SK-N-MC (cell line): Measurements from ENCODE around the gene RALGAPA2.

Experiments
- DNase-seq: peaks from one replicate; pipeline ENCODE4 v3.0.0-alpha.2; 2011; ENCODE audit warnings: low read depth, low spot score
- H3K27ac ChIP-seq: fragments of 200-600 bp; sonication (generic); 2 replicates; pipeline ENCODE4 v1.5.1; 2016; ENCODE audit warnings: mixed run types
- H3K36me3 ChIP-seq: fragments of 200-600 bp; sonication (generic); 2 replicates; pipeline ENCODE4 v1.6.1; 2017; ENCODE audit warnings: antibody characterized with exemption, low read length, mixed read lengths; ENCODE audit not compliant: insufficient read depth
- H3K4me3 ChIP-seq: fragments of 200-600 bp; sonication (generic); 2 replicates; pipeline ENCODE4 v1.5.1; 2016
- H3K9ac ChIP-seq: fragments of 200-600 bp; sonication (generic); 2 replicates; pipeline ENCODE4 v1.8.0; 2017; ENCODE audit warnings: mixed run types, mixed read lengths; ENCODE audit not compliant: insufficient read length
- H3K9me3 ChIP-seq: fragments of 200-600 bp; sonication (generic); 2 replicates; pipeline ENCODE4 v1.6.1; 2017; ENCODE audit warnings: low read depth, mild to moderate bottlenecking, antibody characterized with exemption, low read length, moderate library complexity, mixed read lengths
- EZH2 ChIP-seq: fragments of 200-600 bp; sonication (generic); IDR thresholded peaks from one replicate; pipeline ENCODE4 v1.6.1; 2017; ENCODE audit warnings: antibody characterized with exemption
- FOXP2 ChIP-seq: optimal IDR thresholded peaks from 2 replicates; pipeline ENCODE3; 2011; ENCODE audit warnings: mild to moderate bottlenecking, moderate library complexity; ENCODE audit not compliant: insufficient read depth; ENCODE audit errors: extremely low read length, control extremely low read depth
- POLR2AphosphoS5 ChIP-seq: IDR thresholded peaks from 2 replicates; pipeline ENCODE4 v1.6.1; 2012; ENCODE audit warnings: mild to moderate bottlenecking, low read depth, low read length, borderline replicate concordance

RALGAPA2 gene

GRCh38 chr20:20530428-20531151 lies 181.9 kb downstream of the RALGAPA2 start:
- H3K9me3 ChIP-seq, result no peaks in the 10 kb centered on the region
- no peak for TF ChIP-seq FOXP2
- TF ChIP-seq POLR2AphosphoS5, result no peak
- TF ChIP-seq EZH2, result no peak
- H3K27ac ChIP-seq, result no peak overlapping the region

GRCh38 chr20:20529597-20529996 lies 182.8 kb downstream of the RALGAPA2 start:
- no peaks in the 10 kb centered on the region for H3K36me3 ChIP-seq
- H3K27ac ChIP-seq, result no peak overlapping the region
- H3K9me3 ChIP-seq, result no peaks in the 10 kb centered on the region
- no peak overlapping the region for H3K9ac ChIP-seq
- no peak for DNase-seq
- TF ChIP-seq EZH2 (no peak), FOXP2 (no peak), POLR2AphosphoS5 (no peak)
- H3K4me3 ChIP-seq, result no peak overlapping the region

More at GRCh38 chr20:20530428-20531151, 181.9 kb downstream of the RALGAPA2 start:
- DNase-seq, result no peak
- Histone ChIP-seq H3K36me3 (no peaks in the 10 kb centered on the region), H3K4me3 (no peak overlapping the region), H3K9ac (no peak overlapping the region)

- TF ChIP-seq EZH2 (no peak), POLR2AphosphoS5 (no peak), FOXP2 (no peak)
- DNase-seq, result no peak
- Histone ChIP-seq H3K9ac (no peak overlapping the region), H3K9me3 (no peaks in the 10 kb centered on the region), H3K27ac (no peak overlapping the region), H3K4me3 (no peak overlapping the region), H3K36me3 (no peaks in the 10 kb centered on the region)
These were observed 183.6 kb downstream of the RALGAPA2 start for GRCh38 chr20:20528861-20529260.

- H3K4me3 ChIP-seq, result no peak overlapping the region
- no peak for DNase-seq
- TF ChIP-seq EZH2 (no peak), POLR2AphosphoS5 (no peak), FOXP2 (no peak)
- H3K36me3 ChIP-seq, result no peaks in the 10 kb centered on the region
- H3K27ac ChIP-seq, result no peak overlapping the region
- no peaks in the 10 kb centered on the region for H3K9me3 ChIP-seq
- no peak overlapping the region for H3K9ac ChIP-seq
These were observed 184.8 kb downstream of the RALGAPA2 start for GRCh38 chr20:20527661-20528060.

GRCh38 chr20:20525756-20526155 lies 186.7 kb downstream of the RALGAPA2 start:
- TF ChIP-seq POLR2AphosphoS5 (no peak), EZH2 (no peak), FOXP2 (no peak)
- no peaks in the 10 kb centered on the region for H3K36me3 ChIP-seq
- no peaks in the 10 kb centered on the region for H3K9me3 ChIP-seq
- no peak overlapping the region for H3K27ac ChIP-seq
- no peak overlapping the region for H3K9ac ChIP-seq
- DNase-seq, result no peak
- H3K4me3 ChIP-seq, result no peak overlapping the region

GRCh38 chr20:20525214-20525613 lies 187.2 kb downstream of the RALGAPA2 start:
- DNase-seq, result no peak
- TF ChIP-seq POLR2AphosphoS5 (no peak), FOXP2 (no peak), EZH2 (no peak)
- Histone ChIP-seq H3K9me3 (no peaks in the 10 kb centered on the region), H3K27ac (no peak overlapping the region), H3K36me3 (no peaks in the 10 kb centered on the region), H3K4me3 (no peak overlapping the region), H3K9ac (no peak overlapping the region)

GRCh38 chr20:20524756-20525155 lies 187.7 kb downstream of the RALGAPA2 start:
- TF ChIP-seq EZH2 (no peak), FOXP2 (no peak), POLR2AphosphoS5 (no peak)
- DNase-seq, result no peak
- no peaks in the 10 kb centered on the region for H3K36me3 ChIP-seq

GRCh38 chr20:20521736-20522135 lies 190.7 kb downstream of the RALGAPA2 start:
- no peak overlapping the region for H3K4me3 ChIP-seq
- H3K36me3 ChIP-seq, result no peaks in the 10 kb centered on the region
- H3K9me3 ChIP-seq, result no peaks in the 10 kb centered on the region
- no peak overlapping the region for H3K27ac ChIP-seq
- TF ChIP-seq POLR2AphosphoS5 (no peak), FOXP2 (no peak), EZH2 (no peak)
- no peak overlapping the region for H3K9ac ChIP-seq
- DNase-seq, result no peak

More at GRCh38 chr20:20524756-20525155, 187.7 kb downstream of the RALGAPA2 start:
- Histone ChIP-seq H3K4me3 (no peak overlapping the region), H3K27ac (no peak overlapping the region), H3K9ac (no peak overlapping the region), H3K9me3 (no peaks in the 10 kb centered on the region)

GRCh38 chr20:20520776-20521175 lies 191.7 kb downstream of the RALGAPA2 start:
- no peak for DNase-seq
- Histone ChIP-seq H3K36me3 (no peaks in the 10 kb centered on the region), H3K9me3 (no peaks in the 10 kb centered on the region), H3K9ac (no peak overlapping the region), H3K4me3 (no peak overlapping the region), H3K27ac (no peak overlapping the region)
- no peak for TF ChIP-seq EZH2
- no peak for TF ChIP-seq POLR2AphosphoS5
- no peak for TF ChIP-seq FOXP2
